ENCODE measurements around the gene LCP2. TPM values are rescaled to one million over a fixed set of nuclear protein-coding genes. Genes with fewer than 3 reads are reported as not detected.

The LCP2 gene
- total RNA-seq, 1 experiment from 2014 or later, result 0.72 TPM

- CTCF ChIA-PET, result interaction anchor here (0.9 to 2.0 kb wide), 6 partner anchors 10 to 125 kb away, joined by 3 to 11 read pairs (median 5); no protein-coding TSS in a partner anchor
- Mint-ChIP-seq H3K36me3 (peaks cover 10% of the 10 kb centered on the region), H3K4me1 (peaks cover 54% of the 10 kb centered on the region), H3K27ac (0 out of 2 replicates have a peak overlapping the region, but pooled peaks have one; percentile 9), H3K9me3 (peaks cover 11% of the 10 kb centered on the region), H3K27me3 (ENCODE audit: low read depth) (peaks cover 27% of the 10 kb centered on the region), H3K4me3 (no peak overlapping the region)
- ATAC-seq, result peak; percentile 8
- TF ChIP-seq OVOL2 (CRISPR knock-in tag; IDR thresholded peaks at IDR 0.05; ENCODE audit: borderline replicate concordance) (no peak), ZNF317 (CRISPR knock-in tag; IDR thresholded peaks at IDR 0.05; ENCODE audit: borderline replicate concordance, low read depth) (0 out of 2 replicates have a peak, but pooled peaks have one; percentile 20)
- POLR2A ChIA-PET, result no interaction called here
- DNase-seq (ENCODE audit: low spot score), result peak; percentile 26
Observed at GRCh38 chr5:170278611-170279458, 18.7 kb downstream of the LCP2 start.

GRCh38 chr5:170277867-170278281, 19.7 kb downstream of the LCP2 start:
- ATAC-seq, result peak; percentile 22
- Mint-ChIP-seq H3K27me3 (ENCODE audit: low read depth) (peaks cover 24% of the 10 kb centered on the region), H3K4me1 (peaks cover 60% of the 10 kb centered on the region), H3K9me3 (peaks cover 1% of the 10 kb centered on the region), H3K4me3 (peak overlapping the region; percentile 36; the same call in 1 of the 2 replicates), H3K36me3 (peaks cover under 1% of the 10 kb centered on the region; the same call in 1 of the 2 replicates), H3K27ac (peak overlapping the region; percentile 93)
- ChIA-PET POLR2A (no interaction called here), CTCF (interaction anchor here (0.9 to 2.6 kb wide), 5 partner anchors 9 to 149 kb away, joined by 4 to 10 read pairs (median 6); no protein-coding TSS in a partner anchor)
- peak; percentile 22 for DNase-seq (ENCODE audit: low spot score)
- TF ChIP-seq FOXP1 (CRISPR knock-in tag; IDR thresholded peaks at IDR 0.05; ENCODE audit: borderline replicate concordance) (no peak), USF1 (CRISPR knock-in tag; IDR thresholded peaks at IDR 0.05) (peak; percentile 33; the same call in 1 of the 2 replicates), MAX (CRISPR knock-in tag; IDR thresholded peaks at IDR 0.05) (no peak), USF2 (CRISPR knock-in tag; IDR thresholded peaks at IDR 0.05) (peak; percentile 39; the same call in 1 of the 2 replicates), CTCF (IDR thresholded peaks at IDR 0.05) (no peak)

GRCh38 chr5:170276140-170276539, 21.4 kb downstream of the LCP2 start:
- DNase-seq (ENCODE audit: low spot score) (no peak), ATAC-seq (no peak)
- Mint-ChIP-seq H3K4me3 (no peak overlapping the region), H3K9me3 (no peaks in the 10 kb centered on the region), H3K4me1 (peaks cover 58% of the 10 kb centered on the region), H3K27me3 (ENCODE audit: low read depth) (peaks cover 24% of the 10 kb centered on the region), H3K36me3 (no peaks in the 10 kb centered on the region), H3K27ac (no peak overlapping the region)
- CTCF ChIA-PET, result interaction anchor here (1.2 to 2.6 kb wide), 6 partner anchors 10 to 145 kb away, joined by 3 to 38 read pairs (median 5); no protein-coding TSS in a partner anchor
- POLR2A ChIA-PET, result no interaction called here
- no peak for TF ChIP-seq GRHL2 (CRISPR knock-in tag; IDR thresholded peaks at IDR 0.05; ENCODE audit: insufficient replicate concordance, severe bottlenecking)
- no peak for TF ChIP-seq ZNF263 (CRISPR knock-in tag; IDR thresholded peaks at IDR 0.05; ENCODE audit: low read depth)
- no peak for TF ChIP-seq ZNF512 (CRISPR knock-in tag; IDR thresholded peaks at IDR 0.05; ENCODE audit: borderline replicate concordance)
- TF ChIP-seq RELA (CRISPR knock-in tag; IDR thresholded peaks at IDR 0.05; ENCODE audit: borderline replicate concordance), result no peak
- no peak for TF ChIP-seq IRF2 (CRISPR knock-in tag; IDR thresholded peaks at IDR 0.05; ENCODE audit: borderline replicate concordance, low read depth)
- TF ChIP-seq ATF6 (CRISPR knock-in tag; IDR thresholded peaks at IDR 0.05), result no peak
- TF ChIP-seq EMX1 (CRISPR knock-in tag; IDR thresholded peaks at IDR 0.05), result no peak
- no peak for TF ChIP-seq CREM (CRISPR knock-in tag; IDR thresholded peaks at IDR 0.05)
- no peak for TF ChIP-seq GTF2I (CRISPR knock-in tag; conservative IDR thresholded peaks at IDR 0.05)
- TF ChIP-seq HMGXB4 (CRISPR knock-in tag; IDR thresholded peaks at IDR 0.05), result no peak
- TF ChIP-seq ZNF219 (CRISPR knock-in tag; IDR thresholded peaks at IDR 0.05; ENCODE audit: borderline replicate concordance), result no peak
- TF ChIP-seq MYBL2 (CRISPR knock-in tag; IDR thresholded peaks at IDR 0.05), result no peak
- no peak for TF ChIP-seq NR1H2 (CRISPR knock-in tag; IDR thresholded peaks at IDR 0.05)
- TF ChIP-seq TP53 (CRISPR knock-in tag; IDR thresholded peaks at IDR 0.05), result no peak

All from WTC11 (cell line).